Keratinocyte (primary cell): ENCODE data around the gene SMARCA2. TPM values are rescaled to one million over a fixed set of nuclear protein-coding genes. Genes with fewer than 3 reads are reported as not detected.

Experiments
- DNase-seq: peaks from one replicate; pipeline ENCODE4 v3.0.0-alpha.2; 2011; ENCODE audit warnings: low read depth, missing footprints, low spot score
- FAIRE-seq: peaks from 2 replicates; lab custom pipeline; 2011; peaks lifted over from hg19 to GRCh38; lab: Jason Lieb, UNC
- H2AFZ ChIP-seq: 2 replicates; pipeline ENCODE4 v1.6.0; 2012; ENCODE audit warnings: low read length, control low read depth, inconsistent platforms; ENCODE audit not compliant: control insufficient read depth
- H3K27ac ChIP-seq: 2 replicates; pipeline ENCODE4 v1.5.1; 2011; ENCODE audit warnings: low read length; ENCODE audit not compliant: control insufficient read depth, insufficient read depth
- H3K27me3 ChIP-seq: 3 replicates; pipeline ENCODE4 v1.6.0; 2011; ENCODE audit warnings: low read length; ENCODE audit not compliant: control insufficient read depth, insufficient read depth; ENCODE audit errors: extremely low read depth
- H3K36me3 ChIP-seq, 2 experiments: 2 replicates in 1 of 2; 3 replicates in 1 of 2; pipeline ENCODE4 v1.5.1; 2011; ENCODE audit warnings: low read length in 2 of 2, mild to moderate bottlenecking in 1 of 2; ENCODE audit not compliant: control insufficient read depth in 2 of 2, insufficient read depth in 2 of 2; ENCODE audit errors: extremely low read depth in 1 of 2
- H3K4me1 ChIP-seq: 3 replicates; pipeline ENCODE4 v1.5.1; 2011; ENCODE audit warnings: low read length; ENCODE audit not compliant: control insufficient read depth, insufficient read depth; ENCODE audit errors: extremely low read depth
- H3K4me2 ChIP-seq: 3 replicates; pipeline ENCODE4 v1.6.0; 2011; ENCODE audit warnings: low read depth, low read length; ENCODE audit not compliant: control insufficient read depth, insufficient read depth; ENCODE audit errors: extremely low read depth
- H3K4me3 ChIP-seq, 3 experiments: fragments of 200-600 bp in 1 of 3; sonication (generic) in 1 of 3; 2 replicates in 2 of 3; 3 replicates in 1 of 3; pipeline ENCODE4 v1.5.1; 2011 to 2016; ENCODE audit warnings: low read length in 3 of 3, mild to moderate bottlenecking in 3 of 3, control low read depth in 2 of 3, inconsistent platforms in 1 of 3, low read depth in 1 of 3, mixed read lengths in 1 of 3, mixed run types in 1 of 3, moderate library complexity in 1 of 3; ENCODE audit not compliant: control insufficient read depth in 2 of 3, insufficient read depth in 2 of 3; ENCODE audit errors: extremely low read depth in 1 of 3
- H3K79me2 ChIP-seq: 2 replicates; pipeline ENCODE4 v1.6.0; 2012; ENCODE audit warnings: low read length; ENCODE audit not compliant: control insufficient read depth, insufficient read depth
- H3K9ac ChIP-seq: 3 replicates; pipeline ENCODE4 v1.6.0; 2011; ENCODE audit warnings: low read length; ENCODE audit not compliant: control insufficient read depth, insufficient read depth; ENCODE audit errors: extremely low read depth
- H3K9me1 ChIP-seq: 3 replicates; pipeline ENCODE4 v1.6.0; 2011; ENCODE audit warnings: low read length; ENCODE audit not compliant: control insufficient read depth, insufficient read depth; ENCODE audit errors: extremely low read depth
- H3K9me3 ChIP-seq: 2 replicates; pipeline ENCODE4 v1.5.1; 2012; ENCODE audit warnings: low read depth, low read length; ENCODE audit not compliant: control insufficient read depth
- H4K20me1 ChIP-seq: 3 replicates; pipeline ENCODE4 v1.6.0; 2011; ENCODE audit warnings: low read length; ENCODE audit not compliant: control insufficient read depth, insufficient read depth; ENCODE audit errors: extremely low read depth
- CTCF ChIP-seq, 3 experiments: IDR thresholded peaks in 1 of 3; conservative IDR thresholded peaks in 1 of 3; optimal IDR thresholded peaks in 1 of 3; 2 replicates in 2 of 3; 3 replicates in 1 of 3; pipeline versions ENCODE3 to v1.5.1; 2011; ENCODE audit warnings: low read length in 3 of 3, mild to moderate bottlenecking in 3 of 3, moderate library complexity in 2 of 3, control low read depth in 1 of 3, inconsistent platforms in 1 of 3; ENCODE audit not compliant: insufficient read depth in 2 of 3; ENCODE audit errors: extremely low read depth in 1 of 3
- EZH2 ChIP-seq: IDR thresholded peaks from one replicate; pipeline ENCODE4 v1.6.1; 2012; ENCODE audit warnings: inconsistent platforms, mild to moderate bottlenecking, low read length, moderate library complexity
- dilution Hi-C: fragments of 300-500 bp; cut with MboI; formaldehyde crosslinking; loops from one replicate; pipeline ENCODE4 v1.7.0; 2020; ENCODE audit warnings: low sequenced_read_pairs; ENCODE audit not compliant: extremely low pct_ligation_motif_present
- polyA plus RNA-seq, 5 experiments: library from polyadenylated mRNA; depleted of rRNA in 3 of 5; stranded (reverse) in 3 of 5; stranded (forward) in 1 of 5; unstranded in 1 of 5; fragments of >200 nt; gene quantifications; 1 replicate in 1 of 5; 2 replicates in 3 of 5; 3 replicates in 1 of 5; pipeline versions ENCODE4 v1.2.1 to v1.2.3, GENCODE V29; 2011 to 2012; ENCODE audit warnings: missing spikeins in 2 of 5, low read depth in 1 of 5, low replicate concordance in 1 of 5

SMARCA2 gene
- polyA plus RNA-seq, 1 donor (not counting 4 experiments of a cell fraction or from before 2014, with no cell fraction given) = 39.0 TPM

- H3K4me2 ChIP-seq = peak overlapping the region; percentile 99
- peaks cover 31% of the 10 kb centered on the region for H3K4me1 ChIP-seq
- DNase-seq (no peak), FAIRE-seq (peak; percentile 34)
- H2AFZ ChIP-seq = peak overlapping the region; percentile 31
- TF ChIP-seq CTCF (optimal IDR thresholded peaks at IDR 0.05 in 1 of 3, IDR thresholded peaks at IDR 0.05 in 1 of 3, conservative IDR thresholded peaks at IDR 0.05 in 1 of 3; ENCODE audit: extremely low read depth in 1 of 3, insufficient read depth in 2 of 3, low read length in 3 of 3) (no peak), EZH2 (no peak)
- peaks cover 0 to 1% of the 10 kb centered on the region in 2 experiments for H3K36me3 ChIP-seq
- peak overlapping the region; percentile 81 for H3K27ac ChIP-seq
- peak overlapping the region; percentile 82 for H3K9ac ChIP-seq
- peak overlapping the region; percentile 32 to 86 (median 82) for H3K4me3 ChIP-seq
- no peaks in the 10 kb centered on the region for H3K9me3 ChIP-seq
- peaks cover 22% of the 10 kb centered on the region for H3K79me2 ChIP-seq
- H3K9me1 ChIP-seq = no peaks in the 10 kb centered on the region
- H4K20me1 ChIP-seq = no peaks in the 10 kb centered on the region
- dilution Hi-C loops = no loop called here
- H3K27me3 ChIP-seq = no peaks in the 10 kb centered on the region
These were observed 143.8 kb downstream of the SMARCA2 start for GRCh38 chr9:2158766-2159430.

- H2AFZ ChIP-seq = peak overlapping the region; percentile 89
- H3K36me3 ChIP-seq = peaks cover 0 to 1% of the 10 kb centered on the region in 2 experiments
- H3K9me1 ChIP-seq = no peaks in the 10 kb centered on the region
- TF ChIP-seq EZH2 (no peak), CTCF (optimal IDR thresholded peaks at IDR 0.05 in 1 of 3, IDR thresholded peaks at IDR 0.05 in 1 of 3, conservative IDR thresholded peaks at IDR 0.05 in 1 of 3; ENCODE audit: extremely low read depth in 1 of 3, insufficient read depth in 2 of 3, low read length in 3 of 3) (no peak)
- H3K27ac ChIP-seq = peak overlapping the region; percentile 81
- FAIRE-seq (peak; percentile 55), DNase-seq (no peak)
- H3K79me2 ChIP-seq = peaks cover 19% of the 10 kb centered on the region
- no peaks in the 10 kb centered on the region for H4K20me1 ChIP-seq
- H3K9me3 ChIP-seq = no peaks in the 10 kb centered on the region
- H3K4me1 ChIP-seq = peaks cover 25% of the 10 kb centered on the region
- peak overlapping the region; percentile 82 for H3K9ac ChIP-seq
- H3K4me3 ChIP-seq = peak overlapping the region; percentile 30 to 86 (median 82)
- H3K4me2 ChIP-seq = peak overlapping the region; percentile 99
- dilution Hi-C loops = no loop called here
- H3K27me3 ChIP-seq = no peaks in the 10 kb centered on the region
These were observed 144.6 kb downstream of the SMARCA2 start for GRCh38 chr9:2159521-2160454.
